Dermis blood vessel endothelial cell (primary cell): ENCODE data around the gene SORL1. TPM values are rescaled to one million over a fixed set of nuclear protein-coding genes. Genes with fewer than 3 reads are reported as not detected.

ENCODE experiments used
- DNase-seq: peaks from one replicate; pipeline ENCODE4 v3.0.0; 2010
- total RNA-seq: library from RNA; depleted of rRNA; stranded (reverse); fragments of >200 nt; gene quantifications from 2 replicates; pipeline ENCODE4 v1.2.3, GENCODE V29; 2014

The SORL1 gene
- total RNA-seq, 1 donor from 2014 or later, result 0.17 TPM

- DNase-seq, result no peak
Observed at GRCh38 chr11:121455115-121455514, 3.0 kb downstream of the SORL1 start.

- DNase-seq, result no peak
Observed at GRCh38 chr11:121456151-121456550, 4.0 kb downstream of the SORL1 start.

- DNase-seq, result no peak
Observed at GRCh38 chr11:121456816-121457431, 4.8 kb downstream of the SORL1 start.

- DNase-seq, result no peak
Observed at GRCh38 chr11:121458551-121458950, 6.4 kb downstream of the SORL1 start.

GRCh38 chr11:121459413-121460017 lies 7.4 kb downstream of the SORL1 start:
- DNase-seq, result no peak

- no peak for DNase-seq
Observed at GRCh38 chr11:121460941-121461514, 8.9 kb downstream of the SORL1 start.

GRCh38 chr11:121461843-121462242 lies 9.7 kb downstream of the SORL1 start:
- no peak for DNase-seq

GRCh38 chr11:121463689-121464335 lies 11.7 kb downstream of the SORL1 start:
- no peak for DNase-seq

GRCh38 chr11:121464352-121464946 lies 12.3 kb downstream of the SORL1 start:
- peak; percentile 64 for DNase-seq

- DNase-seq, result no peak
Observed at GRCh38 chr11:121465709-121466062, 13.6 kb downstream of the SORL1 start.

- peak; percentile 90 for DNase-seq
Observed at GRCh38 chr11:121466063-121466794, 14.1 kb downstream of the SORL1 start.

GRCh38 chr11:121467471-121467870 lies 15.4 kb downstream of the SORL1 start:
- no peak for DNase-seq

- DNase-seq, result no peak
Observed at GRCh38 chr11:121467965-121468364, 15.9 kb downstream of the SORL1 start.

GRCh38 chr11:121469910-121470309 lies 17.8 kb downstream of the SORL1 start:
- no peak for DNase-seq

GRCh38 chr11:121471167-121471566 lies 19.1 kb downstream of the SORL1 start:
- no peak for DNase-seq

- DNase-seq, result no peak
Observed at GRCh38 chr11:121472312-121472711, 20.2 kb downstream of the SORL1 start.

- no peak for DNase-seq
Observed at GRCh38 chr11:121473064-121473777, 21.1 kb downstream of the SORL1 start.

GRCh38 chr11:121474680-121475079 lies 22.6 kb downstream of the SORL1 start:
- DNase-seq, result no peak

GRCh38 chr11:121476379-121477032 lies 24.4 kb downstream of the SORL1 start:
- DNase-seq, result no peak

GRCh38 chr11:121478226-121478894 lies 26.2 kb downstream of the SORL1 start:
- DNase-seq, result no peak
